Cerebellar nuclear complex (tissue), 1 donor: ENCODE data around the gene MARK3.

Source experiments
- DNase-seq, 2 experiments: peaks; one replicate each; lab custom pipeline; 2025; lab: John Stamatoyannopoulos, UW

Gene MARK3

DNA sequence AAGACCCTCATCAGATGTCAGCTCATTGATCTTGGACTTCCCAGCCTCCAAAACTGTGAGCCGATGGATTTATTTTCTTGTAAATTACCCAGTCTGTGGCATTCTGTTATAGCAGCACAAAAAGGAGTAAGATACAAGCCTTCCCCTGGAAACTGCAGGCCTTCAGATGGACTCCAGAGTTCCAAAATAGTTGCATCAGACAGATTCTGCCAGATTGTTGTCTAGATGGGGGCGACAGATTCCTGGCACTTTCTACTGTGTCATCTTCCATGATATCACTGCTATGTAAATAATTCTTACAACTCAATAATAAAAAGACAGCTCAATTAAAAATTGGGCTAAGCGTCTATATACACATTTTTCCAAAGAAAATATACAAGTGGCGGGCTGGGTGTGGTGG is 17.2 kb upstream of the MARK3 start:
- DNase-seq, result no peak

- no peak for DNase-seq
Observed at GRCh38 chr14:103370087-103370486, 15.1 kb upstream of the MARK3 start.

DNA sequence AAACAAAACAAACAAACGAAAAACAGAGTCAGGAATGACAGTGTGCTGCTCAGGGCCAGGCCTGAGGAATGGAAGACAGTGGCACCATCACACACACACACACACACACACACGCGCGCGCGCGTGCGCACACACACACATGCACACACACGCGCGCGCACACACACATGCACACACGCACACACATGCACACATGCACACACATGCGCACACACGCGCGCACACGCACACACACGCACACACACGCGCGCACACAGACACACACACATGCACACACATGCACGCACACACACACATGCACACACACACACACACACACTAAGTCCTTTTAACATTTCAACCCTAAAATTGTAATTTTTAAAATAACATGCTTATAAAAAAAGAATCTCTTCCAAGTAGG is 13.2 kb upstream of the MARK3 start:
- DNase-seq, result no peak

DNA sequence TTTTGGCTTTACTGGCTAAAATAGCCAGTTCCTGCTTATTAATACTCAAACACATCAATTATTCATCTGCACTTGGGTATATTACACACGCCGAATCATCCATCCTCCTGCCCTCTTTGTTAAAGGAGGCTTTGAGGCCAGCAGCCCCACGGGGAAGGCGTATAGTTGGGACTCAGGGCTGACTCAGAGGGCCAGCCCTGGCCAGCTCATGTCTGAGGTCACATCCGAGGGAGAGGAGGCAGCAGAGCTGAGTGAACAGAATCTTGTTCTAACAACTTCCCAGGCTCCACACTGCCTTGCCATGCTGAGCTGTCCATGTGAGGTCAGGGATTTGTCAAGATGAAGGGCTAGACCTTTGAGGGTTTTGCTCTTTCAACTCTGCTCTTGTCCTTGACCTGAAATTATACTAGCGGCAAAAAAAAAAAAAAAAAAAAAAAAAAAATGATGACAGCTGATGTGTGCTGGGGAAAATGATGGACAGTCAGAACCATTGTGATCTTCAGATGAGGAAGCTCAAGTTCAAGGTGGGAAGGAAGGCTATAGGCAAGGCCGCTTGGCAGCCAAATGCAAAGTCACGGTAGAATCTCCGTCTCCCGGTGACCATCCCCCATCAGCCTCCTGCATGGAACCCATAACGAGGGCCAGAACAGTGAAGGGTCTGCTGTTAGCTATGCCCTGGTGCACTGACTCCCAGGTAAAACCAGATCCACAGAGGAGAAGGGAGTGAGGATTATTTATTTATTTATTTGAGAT is 12.5 kb upstream of the MARK3 start:
- DNase-seq, result no peak

- no peak for DNase-seq
Observed at GRCh38 chr14:103374121-103374520, 11.1 kb upstream of the MARK3 start.

DNA sequence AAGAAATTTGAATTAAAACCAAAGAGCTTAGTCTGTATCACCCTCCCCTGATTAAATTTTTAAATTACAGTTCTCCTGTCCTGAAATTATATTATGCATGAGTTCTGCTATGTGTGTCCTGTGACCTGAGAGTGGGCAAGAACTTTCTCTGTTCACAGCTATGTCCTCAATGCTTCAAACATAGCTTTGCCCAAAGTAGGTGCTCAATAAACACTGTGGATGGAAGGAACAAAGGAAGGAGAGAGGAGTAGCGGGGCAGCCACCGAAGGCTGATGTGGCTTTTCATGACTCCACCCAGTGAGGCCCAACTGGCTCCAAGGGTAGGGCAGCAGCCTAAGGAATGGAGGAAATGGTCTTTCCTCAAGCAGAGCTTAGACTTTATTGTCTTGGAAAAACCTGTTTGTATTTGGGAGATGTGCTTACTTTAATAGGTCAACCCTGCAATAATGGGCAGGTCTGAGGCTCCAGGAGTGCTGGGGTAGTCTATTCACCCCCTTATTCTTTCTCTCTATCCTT is 7.6 kb upstream of the MARK3 start:
- DNase-seq, result no peak

GRCh38 chr14:103378038-103378854 is 7.0 kb upstream of the MARK3 start:
- no peak for DNase-seq

GRCh38 chr14:103380719-103381377 is 4.4 kb upstream of the MARK3 start:
- no peak for DNase-seq

DNA sequence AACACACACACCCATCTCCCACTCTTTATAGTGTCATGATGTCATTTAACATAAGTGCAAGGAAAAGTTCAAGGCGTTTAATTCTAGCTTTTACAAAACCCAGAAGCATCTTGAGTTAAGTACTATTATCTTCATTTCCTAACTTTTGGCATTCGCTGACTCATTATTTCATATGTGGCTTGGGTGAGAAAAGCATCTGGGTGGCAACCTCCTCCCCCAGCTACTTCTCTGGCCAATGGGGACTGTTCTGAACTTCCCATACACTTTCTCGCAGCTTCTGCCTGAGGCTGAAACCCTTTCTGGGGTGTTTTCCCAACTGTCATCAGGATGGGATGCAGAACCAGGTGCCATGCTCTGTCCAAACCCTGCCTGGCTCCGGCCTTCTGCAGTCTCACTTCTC is 2.8 kb upstream of the MARK3 start:
- DNase-seq, result no peak

DNA sequence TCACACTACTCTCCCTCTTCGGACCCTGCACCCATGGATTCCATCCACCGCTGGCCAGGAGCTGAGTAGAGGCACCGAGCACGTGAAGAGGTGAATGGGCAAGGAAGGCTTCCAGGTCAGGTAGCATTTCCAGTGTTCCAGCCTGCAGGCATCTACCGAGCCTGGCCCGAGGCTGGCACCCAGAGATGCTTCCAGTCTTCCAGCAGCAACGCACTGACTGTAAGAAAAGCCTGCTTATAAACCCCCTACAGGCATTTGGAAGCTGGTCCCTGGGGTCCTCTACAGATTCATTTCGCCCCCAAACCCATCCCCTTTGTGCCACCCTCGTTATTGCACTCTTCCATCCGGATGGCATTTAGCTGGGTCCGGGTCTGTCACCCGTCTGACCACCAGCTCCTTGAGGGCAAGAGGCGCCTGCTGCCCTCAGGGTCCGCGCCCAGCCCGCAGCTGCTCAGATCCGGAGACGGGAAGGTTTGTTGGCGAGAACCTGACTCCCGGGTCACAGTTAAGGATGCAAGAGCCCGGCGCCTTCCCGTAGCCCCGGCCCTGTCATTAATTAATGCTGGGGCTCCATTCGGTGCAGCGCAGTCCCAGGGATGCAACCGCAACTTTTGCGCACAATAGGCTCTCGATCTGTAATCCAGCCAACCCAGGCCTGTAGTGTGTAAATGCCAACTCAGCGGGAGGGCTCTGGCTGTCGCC is 614 bp upstream of the MARK3 start:
- DNase-seq, result no peak

GRCh38 chr14:103385929-103386712 is 906 bp downstream of the MARK3 start:
- DNase-seq, result no peak

DNA sequence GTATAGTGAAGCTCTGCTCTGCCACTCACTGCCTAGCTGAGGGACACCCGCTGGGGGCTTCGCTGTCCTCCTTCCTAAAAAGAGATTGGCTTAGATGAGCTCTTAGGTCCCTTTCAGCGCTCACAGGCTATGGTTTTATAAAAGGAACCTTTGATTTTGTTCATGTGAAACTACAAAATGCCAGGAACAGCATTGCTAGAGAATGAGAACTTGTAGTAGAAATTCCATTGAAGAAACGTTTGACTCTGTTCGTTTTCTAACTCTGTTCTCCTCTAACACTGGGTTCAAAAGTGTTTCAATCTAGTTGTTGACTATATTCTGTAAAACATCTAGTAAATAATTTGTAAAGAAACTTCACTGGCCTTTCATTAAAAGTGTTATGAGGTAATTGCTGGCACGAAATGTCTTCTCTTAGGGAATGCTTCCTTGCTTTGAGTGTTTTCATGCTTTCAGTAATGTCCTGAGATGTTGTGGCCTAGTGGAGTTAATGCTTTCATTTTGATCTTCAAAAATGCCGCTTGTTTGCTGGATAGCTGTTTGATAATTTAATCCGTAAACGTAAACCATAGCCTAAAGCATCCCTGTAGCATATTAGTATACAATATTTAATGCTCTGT is 1.6 kb downstream of the MARK3 start:
- no peak for DNase-seq

DNA sequence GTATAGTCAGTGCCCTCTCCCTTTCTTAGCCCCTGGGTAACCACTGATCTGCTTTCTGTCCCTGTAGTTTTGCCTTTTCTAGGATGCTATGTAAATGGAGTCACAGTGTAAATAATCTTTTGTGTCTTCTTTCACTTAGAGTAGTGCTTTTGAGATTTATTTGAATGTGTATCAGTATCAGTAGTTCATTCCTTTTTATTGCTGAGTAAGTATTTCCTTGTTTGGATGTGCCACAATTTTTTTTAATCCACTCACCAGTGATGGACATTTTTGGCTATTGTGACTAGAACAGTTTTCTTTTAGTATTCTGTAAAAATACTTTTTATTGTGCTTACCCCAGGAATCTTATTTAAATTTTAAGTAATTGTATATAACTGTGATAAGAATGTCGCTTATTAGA is 3.4 kb downstream of the MARK3 start:
- no peak for DNase-seq

DNA sequence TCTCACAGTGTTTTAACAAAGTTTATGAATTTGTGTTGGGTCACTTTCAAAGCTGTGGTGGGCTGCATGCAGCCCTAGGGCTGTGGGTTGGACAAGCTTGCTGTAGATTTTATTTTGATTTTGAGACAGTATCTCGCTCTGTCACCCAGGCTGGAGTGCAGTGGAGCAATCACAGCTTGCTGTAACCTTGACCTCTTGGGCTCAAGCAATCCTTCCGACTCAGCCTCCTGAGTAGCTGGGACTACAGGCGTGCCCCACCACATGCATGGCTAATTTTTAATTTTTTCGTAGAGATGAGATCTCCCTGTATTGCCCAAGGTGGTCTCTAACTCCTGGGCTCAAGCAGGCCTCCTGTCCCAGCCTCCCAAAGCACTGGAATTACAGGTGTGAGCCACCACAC is 5.4 kb downstream of the MARK3 start:
- no peak for DNase-seq

GRCh38 chr14:103391048-103391447 is 5.8 kb downstream of the MARK3 start:
- DNase-seq, result no peak

DNA sequence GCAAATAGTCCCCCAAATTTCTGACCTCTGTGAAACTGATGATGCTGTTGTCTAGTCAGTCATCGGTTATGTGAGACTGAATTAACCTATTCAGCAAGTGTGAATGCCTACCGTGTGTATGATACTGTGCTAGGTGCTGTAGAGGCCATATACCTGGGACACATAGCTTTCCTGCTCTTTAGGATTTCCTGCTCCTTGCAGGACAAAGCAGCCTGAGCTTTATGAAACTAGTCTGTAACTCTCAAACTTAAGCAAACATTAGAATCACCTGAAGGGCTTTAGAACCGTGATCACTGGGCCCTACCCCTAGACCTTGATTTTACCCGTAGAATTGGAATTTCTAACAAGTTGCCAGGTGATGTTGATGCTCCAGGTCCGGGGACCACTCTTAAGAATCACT is 6.9 kb downstream of the MARK3 start:
- no peak for DNase-seq

GRCh38 chr14:103392572-103392971 is 7.4 kb downstream of the MARK3 start:
- DNase-seq, result no peak

DNA sequence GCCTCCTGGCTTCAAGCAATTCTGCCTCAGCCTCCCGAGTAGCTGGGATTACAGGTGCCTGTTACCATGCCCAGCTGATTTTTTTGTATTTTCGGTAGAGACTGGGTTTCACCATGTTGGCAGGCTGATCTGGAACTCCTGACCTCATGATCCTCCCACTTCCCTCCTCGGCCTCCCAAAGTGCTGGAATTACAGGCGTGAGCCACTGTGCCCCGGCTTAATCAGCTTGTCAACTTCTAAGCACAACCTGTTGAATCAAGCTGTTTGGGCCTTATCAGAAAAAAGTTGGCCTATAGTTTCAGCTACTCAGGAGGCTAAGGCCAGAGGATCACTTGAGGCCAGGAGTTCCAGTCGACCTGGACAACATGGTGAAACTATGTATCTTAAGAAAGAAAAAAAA is 7.9 kb downstream of the MARK3 start:
- no peak for DNase-seq

GRCh38 chr14:103393676-103394626 is 8.7 kb downstream of the MARK3 start:
- DNase-seq, result no peak

DNA sequence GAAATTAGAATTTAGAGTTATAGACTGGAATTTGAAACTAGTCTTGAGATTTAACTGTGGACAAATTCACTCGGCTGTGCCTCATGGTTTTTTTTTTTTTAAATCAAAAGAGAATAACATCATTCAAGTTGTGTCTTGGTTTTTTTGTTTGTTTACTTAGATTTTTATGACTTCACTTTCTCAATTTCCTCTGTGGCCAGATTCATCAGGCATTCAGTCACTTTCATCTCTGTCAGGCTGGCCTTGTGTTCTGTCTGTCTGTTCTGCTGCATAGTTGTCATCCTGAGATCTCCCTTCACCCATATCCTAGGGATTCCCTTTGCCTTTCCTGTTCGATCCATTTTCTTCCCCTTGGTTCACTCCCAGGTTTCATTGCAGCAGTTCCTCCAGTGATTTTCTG is 10.0 kb downstream of the MARK3 start:
- DNase-seq, result no peak
